ENCODE results near the gene ZNF692.

GRCh38 chr1:248849152-248849551, 9.7 kb downstream of the ZNF692 start:
- TF ChIP-seq GATA2 (IDR thresholded peaks at IDR 0.05; ENCODE audit: low read depth, low read length) (no peak), GATA3 (IDR thresholded peaks at IDR 0.05; ENCODE audit: low read depth, low read length) (no peak)

Measured in SH-SY5Y (cell line).